Stimulated activated CD8-positive, alpha-beta memory T cell treated with anti-CD3 and anti-CD28 coated beads, Interleukin-4, amount 100 ng/mL, for 24 hours (primary cell): ENCODE data around the gene GLIS1.
"Not testable (repeated sequence)": the region's sequence is repeated elsewhere in the genome, so short reads cannot be mapped to it uniquely, and the experiment has no call there.

Experiments used
- DNase-seq: peaks from one replicate; pipeline ENCODE4 v3.0.0-alpha.2; 2020; ENCODE audit warnings: low read depth

Gene GLIS1

GRCh38 chr1:53561503-53562105 is 177.4 kb downstream of the GLIS1 start:
- DNase-seq: no peak

DNA sequence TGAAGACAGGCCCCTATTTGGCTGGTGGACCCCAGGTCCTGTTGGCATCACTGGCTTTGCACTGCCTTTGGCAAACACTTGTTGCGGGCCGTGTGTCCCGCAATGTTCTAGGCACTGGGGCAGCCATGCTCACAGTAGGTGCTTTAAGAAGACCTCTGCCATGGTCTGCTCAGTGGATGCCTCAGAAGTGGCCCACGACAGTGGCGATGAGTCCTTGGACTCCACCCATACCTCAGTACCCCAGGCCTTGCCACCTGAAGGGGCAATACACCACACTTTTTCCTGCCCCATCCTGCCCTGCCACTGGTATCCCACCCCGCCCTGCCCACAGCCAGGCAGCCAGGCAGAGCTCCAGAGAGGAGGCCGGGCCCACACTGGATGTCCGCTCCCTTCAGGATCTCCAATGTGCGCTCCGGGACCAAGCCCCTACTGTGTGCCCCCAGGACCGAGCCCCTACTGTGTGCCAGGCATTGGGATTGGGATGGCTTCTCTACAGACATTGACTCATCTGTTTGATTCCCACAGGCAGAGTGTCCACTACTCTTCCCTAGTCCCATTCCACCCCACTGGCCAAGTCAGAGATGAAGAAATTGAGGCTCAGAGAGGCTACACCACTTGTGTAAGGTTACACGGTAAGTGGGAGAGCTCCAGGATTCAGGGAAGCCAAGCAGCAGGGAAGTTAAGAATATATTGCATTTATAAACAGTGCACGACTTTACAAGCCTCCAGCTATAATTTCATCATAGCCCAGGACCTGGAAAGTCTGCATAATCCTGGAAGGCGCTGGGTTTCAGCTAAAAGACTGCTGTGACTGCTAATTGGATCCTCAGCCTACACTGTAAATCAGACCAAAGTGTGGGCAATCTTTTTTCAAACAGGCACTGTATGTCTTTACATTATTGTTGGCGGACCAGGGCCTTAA is 178.1 kb downstream of the GLIS1 start:
- DNase-seq: no peak

- DNase-seq: no peak
These were observed 178.9 kb downstream of the GLIS1 start for GRCh38 chr1:53559854-53560580.

GRCh38 chr1:53559391-53559815 is 179.6 kb downstream of the GLIS1 start:
- no peak for DNase-seq

- DNase-seq: no peak
These were observed 180.1 kb downstream of the GLIS1 start for GRCh38 chr1:53558739-53559315.

GRCh38 chr1:53557830-53558738 is 180.9 kb downstream of the GLIS1 start:
- no peak for DNase-seq

DNA sequence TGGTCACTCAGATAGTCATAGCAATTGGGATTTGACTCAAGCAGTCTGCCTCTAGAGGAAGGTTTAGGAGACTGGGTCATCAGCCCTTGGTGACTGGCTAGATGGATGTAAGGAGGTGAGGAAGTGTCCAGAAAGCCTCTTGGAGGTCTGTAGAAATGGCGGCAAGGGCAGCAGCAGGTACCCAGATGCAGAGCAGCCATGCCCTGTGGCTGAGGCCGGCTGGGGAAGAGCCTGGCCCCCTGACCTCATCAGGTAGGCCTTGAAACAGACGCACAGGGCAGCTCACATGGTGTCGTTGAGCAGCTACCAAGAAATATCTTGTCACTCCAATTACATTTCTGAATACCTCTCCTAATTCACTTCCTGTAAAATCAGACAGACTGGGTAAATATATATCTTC is 181.6 kb downstream of the GLIS1 start:
- no peak for DNase-seq

DNA sequence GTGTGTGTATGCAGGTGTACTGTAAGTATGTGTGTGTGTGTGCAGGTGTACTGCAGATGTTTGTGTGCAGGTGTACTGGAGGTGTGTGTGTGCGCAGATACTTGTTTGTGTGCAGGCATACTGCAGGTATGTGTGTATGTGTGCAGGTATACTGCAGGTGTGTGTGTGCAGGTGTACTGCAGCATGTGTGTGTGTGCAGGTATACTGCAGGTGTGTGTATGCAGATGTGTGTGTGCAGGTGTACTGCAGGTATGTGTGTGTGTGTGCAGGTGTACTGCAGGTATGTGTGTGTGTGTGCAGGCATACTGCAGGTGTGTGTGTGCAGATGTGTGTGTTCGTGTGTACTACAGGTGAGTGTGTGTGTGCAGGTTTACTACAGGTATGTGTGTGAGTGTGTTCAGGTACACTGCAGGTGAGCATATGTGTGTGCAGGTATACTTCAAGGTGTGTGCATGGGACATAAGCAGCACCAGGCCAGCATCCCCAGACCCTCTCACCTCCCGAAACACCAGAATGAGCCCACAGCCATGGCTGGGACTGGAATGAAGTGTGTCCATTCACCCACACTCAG is 182.2 kb downstream of the GLIS1 start:
- no peak for DNase-seq

- DNase-seq: not testable (repeated sequence)
These were observed 183.2 kb downstream of the GLIS1 start for GRCh38 chr1:53555620-53556326.

- DNase-seq: no peak
These were observed 184.2 kb downstream of the GLIS1 start for GRCh38 chr1:53554592-53555305.

- DNase-seq: no peak
These were observed 185.0 kb downstream of the GLIS1 start for GRCh38 chr1:53553734-53554509.

GRCh38 chr1:53552981-53553733 is 185.8 kb downstream of the GLIS1 start:
- DNase-seq: no peak

GRCh38 chr1:53552146-53552861 is 186.7 kb downstream of the GLIS1 start:
- DNase-seq: no peak

- DNase-seq: no peak
These were observed 187.5 kb downstream of the GLIS1 start for GRCh38 chr1:53551428-53551995.

- DNase-seq: no peak
These were observed 188.7 kb downstream of the GLIS1 start for GRCh38 chr1:53550201-53550741.

DNA sequence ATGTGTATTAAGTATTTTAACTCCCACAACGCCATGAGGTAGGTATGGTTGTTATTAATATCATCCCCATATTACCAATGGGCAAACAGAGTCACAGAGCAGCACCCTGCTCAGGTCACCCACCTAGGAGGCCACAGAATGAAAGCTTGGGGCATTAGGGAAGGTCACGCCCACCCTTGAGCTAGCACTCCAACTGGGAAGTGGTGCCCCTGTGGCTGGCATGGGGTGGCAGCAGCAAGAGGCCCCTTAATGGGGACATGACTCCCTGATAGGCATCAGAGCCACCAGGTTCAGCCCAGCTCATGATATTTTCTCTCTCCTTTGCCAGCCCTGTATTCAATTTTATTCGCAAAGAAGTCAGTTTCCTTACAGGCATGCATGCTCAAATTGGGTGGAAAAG is 189.2 kb downstream of the GLIS1 start:
- no peak for DNase-seq

DNA sequence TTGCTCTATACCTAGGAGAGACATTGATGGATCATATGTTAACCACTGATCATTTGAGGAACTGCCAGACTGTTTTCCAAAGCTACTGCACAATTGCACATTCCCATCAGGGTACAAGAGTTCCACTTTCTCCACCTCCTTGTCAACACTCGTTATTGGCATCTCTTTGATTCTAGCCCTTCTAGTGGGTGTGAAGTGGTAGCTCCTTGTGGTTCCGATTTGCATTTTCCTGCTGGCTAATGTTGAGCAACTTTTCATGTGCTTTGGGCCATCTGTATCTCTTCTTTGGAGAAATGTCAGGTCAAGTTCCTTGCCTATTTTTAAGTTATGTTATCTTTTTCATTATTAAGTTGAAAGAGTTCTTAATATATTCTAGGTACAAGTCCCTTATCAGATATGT is 189.7 kb downstream of the GLIS1 start:
- no peak for DNase-seq
